ENCODE data around the gene BCAR3.
"Not testable (repeated sequence)": the region's sequence is repeated elsewhere in the genome, so short reads cannot be mapped to it uniquely, and the experiment has no call there.

The BCAR3 gene

DNA sequence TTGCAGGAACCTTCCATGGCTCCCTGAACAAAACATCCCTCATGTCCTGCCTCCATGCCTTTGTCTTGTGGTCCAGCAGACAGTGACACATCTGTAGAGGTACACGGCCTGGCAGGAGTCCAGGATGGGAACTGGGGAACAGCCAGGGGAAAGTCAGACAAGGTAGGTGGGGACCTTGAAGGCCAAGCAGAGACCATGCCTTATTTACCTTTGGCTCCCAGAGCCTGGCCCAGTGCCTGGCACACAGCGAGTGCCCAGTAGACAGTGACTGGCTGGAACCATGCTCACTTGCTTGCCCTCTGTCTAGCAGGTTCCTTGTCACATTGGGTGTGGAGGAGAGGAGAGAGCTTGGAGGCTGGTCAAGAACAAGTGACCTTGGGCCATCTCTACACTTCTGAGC lies 81.0 kb downstream of the BCAR3 start:
- DNase-seq = no peak

DNA sequence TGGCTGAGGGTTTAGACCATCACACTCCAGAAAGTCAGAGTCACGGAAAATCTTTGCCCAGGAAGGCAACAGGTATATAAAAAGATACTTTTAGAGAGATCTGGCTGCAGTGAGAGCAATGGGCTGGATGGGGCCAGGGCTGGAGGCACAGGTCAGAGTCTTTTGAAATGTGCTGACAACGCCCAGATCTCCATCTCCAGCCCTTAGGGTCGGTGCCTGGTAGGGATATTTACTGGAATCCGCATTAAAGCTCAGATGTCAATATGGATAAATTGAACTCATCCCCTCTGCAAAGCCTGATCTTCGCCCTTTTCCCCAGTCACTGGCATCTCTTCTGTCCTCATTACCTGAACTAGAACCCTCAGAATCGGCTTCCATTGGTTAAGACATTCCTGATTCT lies 82.2 kb downstream of the BCAR3 start:
- DNase-seq = no peak

DNA sequence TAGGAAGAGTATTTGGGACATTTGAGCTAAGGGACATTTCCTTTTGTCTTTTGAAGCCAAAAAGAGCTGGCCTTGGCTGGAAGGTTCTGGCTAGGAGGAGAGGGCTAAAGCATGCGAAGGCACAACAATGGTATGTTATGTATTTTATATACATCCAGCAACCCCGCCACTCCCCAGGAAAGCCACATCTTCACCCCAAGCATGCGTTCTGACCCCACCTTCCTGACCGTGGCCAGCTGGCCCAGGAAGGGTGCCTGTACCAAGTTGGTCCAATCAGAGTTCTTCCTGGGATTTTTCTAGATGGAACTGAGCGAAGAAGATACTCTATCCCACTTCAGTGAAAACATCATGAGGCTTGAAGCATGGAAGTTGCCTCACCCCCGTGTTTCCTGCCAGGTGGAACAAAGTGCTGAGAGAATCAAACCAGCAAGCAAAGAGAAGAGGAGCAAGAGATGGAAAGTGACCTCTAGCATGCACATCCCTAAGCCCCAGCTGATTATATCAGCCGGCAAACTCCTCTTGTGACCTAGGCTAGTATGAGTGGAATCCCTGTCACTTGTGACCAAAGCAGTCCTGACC lies 82.7 kb downstream of the BCAR3 start:
- DNase-seq = no peak

DNA sequence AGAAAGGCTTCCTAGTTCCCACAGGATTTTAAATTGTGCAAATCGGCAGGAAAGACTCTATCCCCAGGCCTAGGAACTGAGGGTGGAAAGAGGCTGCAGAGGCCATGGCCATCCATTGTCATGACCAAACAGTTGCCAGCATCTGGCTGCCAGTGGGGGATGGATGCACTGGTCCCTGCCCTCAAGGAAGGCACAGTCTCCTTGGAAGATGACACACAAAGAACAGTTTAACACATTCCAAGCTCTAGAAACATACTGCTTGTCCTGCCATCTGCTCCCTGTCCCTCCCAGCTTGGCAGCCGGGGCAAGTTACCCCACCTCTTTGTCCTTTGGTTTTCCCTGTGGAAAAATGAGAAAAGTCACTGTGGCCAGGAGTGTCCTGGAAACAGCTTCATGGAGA lies 83.2 kb downstream of the BCAR3 start:
- DNase-seq = no peak

DNA sequence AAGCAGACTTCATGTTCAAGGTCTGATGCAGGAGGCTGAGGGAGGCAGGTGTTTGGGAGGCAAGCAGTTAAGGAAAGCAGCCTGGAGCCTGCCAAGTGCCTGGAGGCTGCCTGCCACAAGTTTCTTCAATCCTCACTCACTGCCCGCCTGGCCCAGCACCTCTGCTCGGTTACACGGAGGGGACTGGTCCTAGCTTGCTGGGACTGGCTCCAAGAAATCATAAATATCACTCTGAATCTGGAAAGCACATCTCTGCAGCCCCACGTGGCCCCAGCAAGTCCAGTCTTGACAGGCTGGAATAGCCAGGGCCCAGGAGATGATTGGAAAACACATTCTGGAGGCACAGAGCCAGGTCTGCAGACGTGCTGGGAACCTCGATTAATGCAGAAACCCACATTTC lies 83.9 kb downstream of the BCAR3 start:
- peak in 16 of 51 donors; percentile 9 to 64 (median 38) for DNase-seq

DNA sequence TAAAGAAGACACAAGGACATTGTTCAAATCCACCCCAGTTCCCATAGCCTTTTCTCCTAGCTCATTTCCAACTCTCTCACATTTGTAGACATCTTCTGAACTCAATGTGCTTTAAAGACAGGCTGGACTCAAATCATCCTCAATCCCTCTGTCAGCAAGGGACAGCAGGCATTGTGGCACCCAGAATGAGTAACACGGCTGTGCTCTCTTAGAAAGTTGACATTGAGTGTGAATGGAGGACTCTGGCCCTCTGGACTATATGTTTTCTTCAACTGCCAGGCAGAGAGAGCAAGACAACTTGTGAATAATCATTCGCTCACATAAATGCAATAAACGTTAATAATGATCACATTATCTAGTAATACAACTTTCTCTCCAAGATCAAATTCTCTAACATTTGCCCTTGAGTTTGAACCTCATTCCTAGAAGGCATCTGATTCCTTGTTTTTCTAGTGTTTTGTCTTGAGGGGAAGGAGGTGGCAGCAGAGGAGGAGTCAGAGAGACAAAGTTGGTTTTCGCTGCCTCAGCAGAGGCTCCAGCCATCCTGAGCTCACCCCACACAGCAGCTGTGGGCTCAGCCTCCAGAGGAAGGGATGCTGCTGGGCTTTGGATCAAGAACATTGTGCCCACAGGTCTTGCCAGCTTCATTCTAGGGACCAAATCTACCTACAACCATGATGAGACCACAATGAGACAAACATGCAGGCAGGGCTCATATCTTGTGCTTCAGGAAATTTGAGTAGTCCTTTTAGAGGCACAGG lies 85.1 kb downstream of the BCAR3 start:
- no peak for DNase-seq

DNA sequence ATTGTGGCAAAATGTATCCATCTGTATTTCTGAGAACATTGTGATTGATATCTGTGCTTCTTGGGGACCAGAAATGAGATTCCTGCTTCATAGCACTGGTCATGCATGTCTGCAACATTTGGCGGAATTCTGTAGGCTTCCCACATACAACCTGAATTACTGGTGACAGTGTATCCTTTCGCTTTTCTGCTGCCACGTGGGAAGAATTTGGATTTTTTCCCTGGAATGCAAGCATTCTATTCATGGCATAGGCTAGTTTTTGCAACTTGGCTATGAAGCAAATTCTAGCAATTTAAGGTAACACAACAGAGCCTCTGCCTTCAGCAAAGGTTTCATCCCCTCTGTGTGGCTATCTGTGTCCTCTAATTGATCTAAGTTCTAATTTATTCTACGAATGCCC lies 85.9 kb downstream of the BCAR3 start:
- DNase-seq = no peak

DNA sequence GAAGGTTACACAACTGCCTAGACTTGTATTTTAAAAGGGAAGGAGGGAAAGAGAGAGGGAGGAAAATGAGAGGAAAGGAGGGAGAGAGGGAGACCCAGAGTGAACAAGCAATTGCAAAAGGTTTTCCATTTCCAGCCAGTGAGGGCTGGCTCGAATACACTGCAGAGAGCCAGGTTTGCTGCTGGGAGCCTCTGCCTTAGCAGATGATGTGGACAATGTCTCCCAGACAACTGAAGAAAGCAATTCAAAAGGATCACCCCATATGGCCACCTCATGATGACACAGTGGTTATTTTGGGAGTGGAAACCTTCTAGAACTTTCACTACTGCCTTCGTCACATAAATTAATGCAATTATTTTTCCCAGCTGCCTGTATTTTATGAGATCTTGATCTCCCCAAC lies 86.4 kb downstream of the BCAR3 start:
- no peak for DNase-seq

DNA sequence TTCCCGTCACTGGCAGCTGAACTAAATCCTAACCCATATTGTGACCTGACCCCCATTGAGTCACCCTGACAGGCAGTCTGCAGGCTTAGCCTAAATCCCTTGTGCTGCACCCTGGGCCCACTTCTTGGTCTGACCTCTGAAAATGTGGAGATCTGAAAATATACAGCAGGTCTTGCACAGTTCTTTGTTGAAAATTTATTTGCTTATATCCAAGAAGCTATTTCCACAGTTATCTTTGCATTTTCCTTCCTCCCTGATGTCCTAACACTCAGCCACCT lies 87.1 kb downstream of the BCAR3 start:
- DNase-seq = no peak

DNA sequence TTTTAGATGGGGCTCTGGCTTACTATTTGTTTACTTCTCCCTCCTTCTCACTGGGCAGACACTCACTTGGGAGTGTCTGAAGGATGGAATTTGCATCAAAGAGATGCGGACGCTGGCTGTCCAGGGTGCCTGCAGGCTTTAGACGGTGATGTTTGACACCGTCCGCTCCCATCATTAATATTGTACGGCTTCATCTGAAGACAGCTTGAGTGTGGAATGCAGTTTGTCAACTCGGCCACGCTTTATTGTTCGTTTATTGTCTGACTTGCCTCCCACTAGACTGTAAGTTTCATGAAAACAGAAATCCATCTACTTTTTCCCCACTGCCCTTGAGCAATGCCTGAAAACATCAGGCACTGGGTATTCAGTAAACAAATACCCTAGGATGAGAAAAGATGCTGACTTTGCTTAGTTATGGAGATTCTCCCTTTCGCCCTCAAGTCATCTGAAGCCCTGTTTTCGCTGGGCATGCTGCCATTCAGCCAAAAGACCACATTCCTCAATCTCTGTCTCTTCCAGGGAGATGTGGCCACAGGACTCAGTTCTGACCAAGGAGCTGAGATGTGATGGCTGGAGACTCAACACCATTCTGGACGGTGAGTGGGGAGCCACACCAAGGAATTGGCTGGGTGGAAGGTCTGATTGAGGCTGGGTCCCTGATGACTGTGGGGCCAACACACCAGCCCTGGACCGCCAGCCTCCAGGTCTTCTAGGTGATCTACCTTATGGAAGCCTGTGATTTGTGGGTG lies 87.6 kb downstream of the BCAR3 start:
- DNase-seq = no peak

DNA sequence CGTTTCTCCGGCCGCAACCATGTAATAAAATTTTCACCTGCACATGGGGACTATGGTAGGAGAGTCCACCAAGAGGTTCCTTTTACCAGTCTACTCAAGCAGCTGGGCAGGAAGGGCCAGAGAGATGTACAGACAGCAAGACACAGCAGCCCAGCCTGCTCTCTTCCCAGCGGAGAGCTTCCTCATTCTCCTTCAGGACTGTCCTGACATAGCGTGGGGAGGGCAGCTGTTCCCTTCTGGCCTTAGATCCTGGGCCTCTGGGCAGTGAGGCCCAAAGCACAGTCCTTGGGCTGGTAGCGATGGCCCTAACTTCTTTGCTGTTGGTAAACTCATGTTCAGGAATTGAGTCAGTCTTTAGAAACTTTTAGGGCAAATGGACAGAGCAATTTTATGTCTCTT lies 89.1 kb downstream of the BCAR3 start:
- DNase-seq = no peak

DNA sequence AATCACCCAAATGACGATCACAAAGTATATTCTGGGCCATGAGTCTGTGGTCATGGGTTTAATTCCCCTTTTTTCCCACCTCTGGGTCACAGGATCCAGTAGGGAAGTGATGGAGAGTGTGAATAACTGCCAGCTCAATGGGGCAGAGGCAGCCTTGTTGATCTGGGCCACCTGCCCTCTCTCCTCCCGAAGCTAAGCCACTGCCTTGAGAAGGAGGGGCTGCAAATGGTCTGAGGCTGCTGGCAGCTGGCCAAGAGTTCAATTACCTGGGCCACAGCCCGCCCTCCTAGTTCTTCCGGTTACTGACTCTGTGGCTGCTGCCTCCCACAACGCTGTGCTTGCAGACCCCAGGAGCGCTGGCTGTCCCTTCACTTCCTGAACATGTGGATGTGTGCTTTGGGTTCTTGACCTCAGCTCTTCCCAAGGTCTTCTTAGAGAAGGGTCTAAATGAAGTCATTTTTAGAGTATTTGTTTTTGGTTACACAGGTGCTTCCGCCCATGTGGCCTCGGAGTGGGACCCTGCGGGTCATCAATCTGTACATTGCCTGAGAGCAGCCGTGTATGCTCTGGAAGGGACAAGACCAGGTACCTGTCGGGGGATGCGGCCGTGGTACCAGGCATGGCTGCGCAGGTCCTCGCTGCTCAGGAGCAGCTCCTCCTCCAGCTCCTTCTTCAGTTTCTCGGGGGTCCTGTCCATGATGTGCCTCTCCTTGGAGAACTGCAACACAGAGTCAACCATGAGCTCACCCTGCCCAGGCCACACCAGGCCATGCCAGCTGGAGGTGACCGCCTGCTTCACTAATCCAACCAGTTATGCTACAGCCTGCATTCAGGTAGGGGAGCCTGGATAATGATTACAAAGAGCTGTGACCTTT lies 89.7 kb downstream of the BCAR3 start:
- peak in 3 of 51 donors; percentile 6 to 11 (median 9) for DNase-seq

DNA sequence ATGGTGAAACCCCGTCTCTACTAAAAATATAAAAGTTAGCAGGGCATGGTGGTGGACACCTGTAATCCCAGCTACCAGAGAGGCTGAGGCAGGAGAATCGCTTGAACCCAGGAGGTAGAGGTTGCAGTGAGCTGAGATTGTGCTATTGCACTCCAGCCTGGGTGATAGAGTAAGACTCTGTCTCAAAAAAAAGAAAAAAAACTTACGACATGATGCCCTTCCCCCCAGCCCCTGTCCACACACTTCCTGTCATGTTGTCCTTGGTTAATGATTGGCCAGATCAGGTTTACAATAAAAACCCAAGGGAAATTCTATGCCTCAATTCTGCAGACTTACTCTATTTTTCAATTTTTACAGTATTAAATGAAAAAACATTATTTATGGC lies 90.4 kb downstream of the BCAR3 start:
- DNase-seq = not testable (repeated sequence)

DNA sequence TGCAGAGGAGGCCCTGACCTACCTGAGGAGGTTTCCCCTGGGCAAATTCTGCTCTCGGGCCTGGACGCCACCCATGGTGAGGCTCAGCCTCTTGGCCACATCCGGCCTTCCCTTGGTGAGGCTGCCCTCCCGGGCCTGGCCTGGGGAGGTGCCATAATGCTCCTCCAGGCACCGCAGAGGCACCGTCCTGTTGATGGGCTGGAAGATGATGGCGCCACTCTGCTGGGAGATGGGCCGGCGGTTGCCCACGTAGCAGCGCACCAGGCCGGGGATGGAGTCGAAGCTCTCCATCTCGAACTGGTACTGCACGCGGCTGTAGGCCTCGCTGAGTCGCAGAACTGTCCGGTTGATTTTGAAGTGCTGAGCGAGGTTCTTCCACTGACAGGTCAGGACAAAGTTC lies 92.7 kb downstream of the BCAR3 start:
- DNase-seq = no peak

DNA sequence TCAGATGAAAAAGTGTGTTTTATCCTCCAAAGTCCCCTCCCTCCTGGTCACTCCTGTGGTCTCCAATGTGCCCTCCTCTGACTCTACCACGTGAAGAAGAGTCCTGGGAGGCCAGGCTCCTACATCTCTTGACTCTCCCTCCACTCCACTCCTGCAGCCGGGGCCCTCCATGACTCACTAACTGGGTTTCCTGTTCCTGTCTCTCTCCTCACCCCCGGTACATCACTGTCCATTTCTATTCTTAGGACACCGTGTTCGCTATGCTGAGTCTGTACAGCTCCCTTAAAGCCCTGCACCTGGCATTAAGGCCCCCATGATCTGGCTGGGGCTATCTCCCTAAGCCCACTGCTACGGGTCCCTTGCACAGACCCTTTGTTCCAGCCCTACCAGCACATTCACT lies 93.4 kb downstream of the BCAR3 start:
- DNase-seq = no peak

DNA sequence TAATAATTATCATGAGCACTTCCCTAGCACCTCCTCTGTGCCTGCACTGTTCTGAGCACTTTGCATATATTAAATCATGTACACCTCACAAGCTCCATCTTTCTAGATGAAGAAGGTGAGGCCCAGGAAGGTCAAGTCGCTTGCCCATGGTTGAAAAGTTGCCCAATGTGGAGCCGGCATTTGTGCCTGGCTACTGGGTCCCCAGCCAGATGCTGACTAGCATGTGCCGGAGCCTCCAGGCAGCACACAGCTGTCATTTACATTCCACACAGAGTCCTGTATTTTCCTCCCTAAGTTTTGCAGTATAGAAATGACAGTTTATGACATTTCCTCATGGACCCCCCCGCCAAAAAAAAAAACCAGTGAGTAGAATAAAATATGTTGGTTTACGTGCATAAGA lies 94.3 kb downstream of the BCAR3 start:
- DNase-seq = no peak

DNA sequence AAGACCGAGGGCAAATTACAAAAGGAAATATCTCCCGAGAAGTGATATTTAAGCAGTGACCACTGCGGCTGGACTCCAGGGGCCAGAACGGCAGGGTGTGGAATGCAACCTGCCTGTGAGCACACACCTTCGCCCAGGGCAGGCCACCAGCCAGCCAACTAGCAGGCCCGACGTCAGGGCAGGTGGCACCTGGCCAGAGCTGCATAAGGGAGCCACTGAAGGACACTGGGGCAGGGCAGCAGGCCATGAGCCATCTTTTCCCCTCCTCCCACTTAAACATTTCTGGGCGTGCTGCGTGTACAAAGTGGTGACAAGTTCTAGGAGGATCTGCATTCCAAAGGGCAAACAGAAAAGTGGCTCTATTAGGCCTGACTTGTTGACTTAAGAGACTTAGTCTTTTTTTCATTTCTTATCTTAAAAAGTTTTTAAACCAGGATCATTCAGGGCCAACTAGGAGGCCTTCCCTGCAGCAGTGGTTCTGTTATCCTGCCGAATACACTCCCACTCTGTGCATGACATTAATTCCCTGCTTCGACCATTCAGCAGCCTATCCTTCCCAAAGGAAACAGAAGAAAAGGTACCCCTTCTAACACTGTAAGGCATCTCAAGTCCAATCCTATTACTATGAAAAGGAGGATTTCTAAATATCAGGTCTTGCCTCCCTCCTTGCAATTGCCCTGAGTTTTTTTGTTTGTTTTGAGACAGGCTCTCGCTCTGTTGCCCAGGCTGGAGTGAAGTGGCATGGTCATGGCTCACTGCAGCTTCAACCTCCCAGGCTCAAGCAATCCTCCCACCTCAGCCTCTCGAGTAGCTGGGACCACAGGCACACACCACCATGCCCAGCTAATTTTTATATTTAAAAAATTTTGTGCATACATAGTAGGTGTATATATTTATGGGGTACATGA lies 96.3 kb downstream of the BCAR3 start:
- peak in 25 of 51 donors; percentile 13 to 69 (median 40) for DNase-seq

DNA sequence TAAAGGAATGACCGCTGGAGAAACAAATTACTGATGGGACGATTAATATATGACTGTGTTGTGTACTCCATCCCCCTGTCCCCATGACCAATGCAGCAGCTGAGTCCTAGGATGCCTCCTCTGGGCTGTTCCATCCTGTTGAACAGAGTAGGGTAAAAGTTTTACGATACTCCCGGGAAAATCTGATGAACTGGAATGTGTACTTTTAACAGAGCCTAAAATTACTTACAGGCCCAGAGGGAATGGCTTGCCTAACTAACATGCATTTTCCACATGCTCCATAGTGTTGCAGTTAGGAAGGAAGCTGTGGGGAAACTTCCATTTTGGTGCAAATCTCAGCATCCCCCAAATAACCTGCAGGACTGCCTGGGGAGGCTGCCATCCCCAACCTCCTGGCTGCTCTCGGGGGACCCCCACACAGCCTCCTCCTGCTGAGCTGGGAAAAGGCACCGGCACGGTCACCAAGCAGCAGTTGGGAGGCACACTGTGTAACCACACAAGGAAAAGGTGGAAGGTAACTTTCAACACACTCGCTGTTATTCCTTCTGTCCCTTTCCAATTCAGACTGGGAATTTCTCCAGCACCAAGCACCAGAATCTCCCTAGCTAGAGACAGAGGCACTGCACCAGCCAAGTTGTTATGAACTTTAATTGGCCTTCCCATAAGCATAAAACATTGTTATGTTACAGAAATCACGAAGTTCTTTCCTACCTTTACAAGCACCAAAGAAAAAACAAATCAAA lies 97.2 kb downstream of the BCAR3 start:
- no peak for DNase-seq

DNA sequence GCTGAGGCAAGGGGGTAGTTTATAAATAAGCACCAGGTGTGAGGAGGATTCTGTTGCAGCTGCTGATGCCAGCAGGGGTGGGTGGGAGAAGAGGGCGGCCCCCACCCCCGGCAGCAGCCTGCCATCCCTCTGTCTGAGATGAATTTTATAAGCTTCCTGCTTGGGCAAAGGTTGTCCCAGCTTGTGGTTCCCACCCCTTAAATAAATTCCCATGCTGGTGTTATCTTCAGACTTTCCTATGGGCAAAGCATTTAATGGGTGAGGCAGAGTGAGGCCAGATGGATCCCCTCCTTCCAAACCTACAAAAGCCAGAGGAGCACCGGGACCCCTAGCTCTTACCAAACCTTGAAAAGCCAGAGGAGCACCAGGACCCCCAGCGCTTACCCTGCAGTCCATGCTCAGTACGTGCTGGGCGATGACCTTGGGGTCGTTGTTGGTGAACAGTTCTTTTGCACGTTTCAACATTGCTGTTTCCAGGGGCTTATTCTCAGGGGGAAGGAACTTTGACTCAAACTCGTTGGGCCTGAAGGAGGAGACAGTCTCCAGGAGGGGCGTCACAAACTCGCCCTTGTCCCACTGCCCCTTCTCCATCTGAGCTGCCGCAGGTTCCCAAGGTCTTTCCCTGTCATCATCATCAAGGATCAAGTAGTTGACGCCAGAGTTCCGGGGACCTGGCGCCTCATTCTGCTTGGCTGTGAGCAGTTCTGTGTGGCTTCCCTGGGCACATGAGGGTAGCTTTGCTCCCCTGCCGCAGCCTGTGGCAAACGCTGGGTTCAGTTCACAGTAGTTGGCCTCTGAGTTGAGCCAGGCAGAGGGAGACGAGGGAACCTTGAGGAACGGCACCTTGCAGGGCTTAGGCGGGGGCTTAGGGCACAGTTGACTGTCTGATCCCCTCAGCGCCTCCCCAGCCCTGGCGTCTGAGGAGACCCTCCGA lies 99.5 kb downstream of the BCAR3 start:
- no peak for DNase-seq

All from hypothalamus (tissue), 51 donors.